Spleen (tissue), 11 donors: ENCODE results near the gene WDR48. TPM values are rescaled to one million over a fixed set of nuclear protein-coding genes. Genes with fewer than 3 reads are reported as not detected.

Source experiments
- DNase-seq: peaks from one replicate; pipeline ENCODE4 v3.0.0-alpha.2; 2020
- H3K27ac ChIP-seq, 8 donors: fragments of 200-600 bp; sonication (generic) in 7 of 8; 1 replicate in 4 of 8; 2 replicates in 4 of 8; pipeline versions ENCODE4 v1.5.0 to v1.8.0; 2016 to 2021; ENCODE audit warnings: inconsistent platforms in 4 of 8, mild to moderate bottlenecking in 4 of 8, moderate library complexity in 1 of 8
- H3K27me3 ChIP-seq, 7 donors: fragments of 200-600 bp; sonication (generic) in 6 of 7; replicated peaks in 1 of 7; 1 replicate in 4 of 7; 2 replicates in 3 of 7; pipeline versions ENCODE4 v1.5.0 to v1.8.0; 2016 to 2021; ENCODE audit warnings: inconsistent platforms in 3 of 7, mild to moderate bottlenecking in 1 of 7
- H3K36me3 ChIP-seq, 6 donors: fragments of 200-600 bp; sonication (generic) in 5 of 6; 1 replicate in 4 of 6; 2 replicates in 2 of 6; pipeline versions ENCODE4 v1.5.0 to v1.8.0; 2016 to 2021; ENCODE audit warnings: inconsistent platforms in 2 of 6
- H3K4me1 ChIP-seq, 6 donors: fragments of 200-600 bp; sonication (generic) in 5 of 6; 1 replicate in 3 of 6; 2 replicates in 3 of 6; pipeline versions ENCODE4 v1.5.0 to v1.8.0; 2016 to 2021; ENCODE audit warnings: inconsistent platforms in 3 of 6
- H3K4me3 ChIP-seq, 8 donors: fragments of 200-600 bp; sonication (generic) in 7 of 8; 1 replicate in 4 of 8; 2 replicates in 4 of 8; pipeline versions ENCODE4 v1.5.0 to v1.8.0; 2016 to 2021; ENCODE audit warnings: inconsistent platforms in 4 of 8, mild to moderate bottlenecking in 4 of 8, moderate library complexity in 2 of 8
- H3K9me3 ChIP-seq, 8 donors: fragments of 200-600 bp; sonication (generic) in 7 of 8; 1 replicate in 4 of 8; 2 replicates in 4 of 8; pipeline versions ENCODE4 v1.5.0 to v1.8.0; 2016 to 2021; ENCODE audit warnings: inconsistent platforms in 4 of 8
- CTCF ChIP-seq, 11 experiments: fragments of 200-600 bp in 7 of 11; fragments of 450-650 bp in 4 of 11; sonication (generic) in 4 of 11; IDR thresholded peaks in 8 of 11; conservative IDR thresholded peaks in 3 of 11; 1 replicate in 7 of 11; 2 replicates in 4 of 11; pipeline versions ENCODE4 v1.4.0 to v1.8.0; 2016 to 2021; ENCODE audit warnings: antibody characterized with exemption in 11 of 11, inconsistent platforms in 4 of 11, mild to moderate bottlenecking in 1 of 11
- POLR2A ChIP-seq, 3 donors: fragments of 450-650 bp; IDR thresholded peaks; one replicate each; pipeline ENCODE4 v1.5.1; 2017; ENCODE audit warnings: antibody characterized with exemption in 3 of 3, mild to moderate bottlenecking in 1 of 3
- POLR2AphosphoS5 ChIP-seq, 3 donors: sonication (generic); formaldehyde crosslinking; IDR thresholded peaks; one replicate each; pipeline ENCODE4 v1.5.1; 2017; ENCODE audit warnings: antibody characterized with exemption in 3 of 3
- WGBS, 5 donors: extraction: QIAGEN DNeasy Blood & Tissue Kit in 3 of 5; methylation state at CpG; one replicate each; pipeline versions ENCODE4 v1.1.5 to v1.1.7; 2013 to 2018; 5-methylcytosine and 5-hydroxymethylcytosine counted together
- intact Hi-C: fragments of 100-400 bp; cut with DNase I; formaldehyde crosslinking; loops from one replicate; pipeline ENCODE4 v1.15.0; 2023; ENCODE audit warnings: low total_unique reads
- polyA plus RNA-seq, 3 donors: library from polyadenylated mRNA; stranded (reverse); fragments of 200-250 nt; gene quantifications; one replicate each; pipeline ENCODE4 v1.2.1, GENCODE V29; 2013
- total RNA-seq, 7 donors: library from RNA; depleted of rRNA in 3 of 7; stranded (reverse); fragments of >200 nt in 3 of 7; fragmentation: NEBNext Ultra II Directional in 4 of 7; extraction: Animal tissue kit (Norgen Biotek cat#: 25700) in 4 of 7; gene quantifications; one replicate each; pipeline versions ENCODE4 v1.1.0 to v1.2.1, GENCODE V29; 2016 to 2021
- donor health status: healthy with polysubstance abuse.
- donor health status: DM: no; HTN: no; CAD: no; lungs with moderate emphysema.
- donor health status: DM: no; HTN: no; CAD: no.
- donor health status: Bipolar disorder and iron deficiency.
- donor health status: healthy.
- donor health status: DM: no; HTN: no; CAD: no.
- donor health status: DM: yes; HTN: yes; CAD: no.

WDR48 gene
- total and polyA plus RNA-seq, 10 donors, result 11.1 to 45.0 (median 35.3) TPM

GRCh38 chr3:39106851-39107387, 55.1 kb downstream of the WDR48 start:
- WGBS, 5 donors, result 0 to 1% (median 1%) methylated on average over 36 to 55 of the region's 55 CpGs
- H3K36me3 ChIP-seq, result peaks cover 0 to 35% (median 0%) of the 10 kb centered on the region in 6 donors
- DNase-seq, result no peak
- H3K27ac ChIP-seq, result peak overlapping the region; percentile 82 to 94 (median 92)
- no peaks in the 10 kb centered on the region for H3K27me3 ChIP-seq
- TF ChIP-seq POLR2A (IDR thresholded peaks at IDR 0.05), result peak in 1 of 3 donors; percentile 14
- no peak for TF ChIP-seq CTCF (IDR thresholded peaks at IDR 0.05 in 8 of 11, conservative IDR thresholded peaks at IDR 0.05 in 3 of 11)
- TF ChIP-seq POLR2AphosphoS5 (IDR thresholded peaks at IDR 0.05), result no peak
- no peaks in the 10 kb centered on the region for H3K9me3 ChIP-seq
- intact Hi-C loops, result loop anchor here (10.0 kb wide), 1 partner anchor 188 kb away; no protein-coding TSS in a partner anchor
- peaks cover 12 to 72% (median 55%) of the 10 kb centered on the region in 6 donors for H3K4me1 ChIP-seq
- peak overlapping the region; percentile 74 to 97 (median 84) for H3K4me3 ChIP-seq

- Histone ChIP-seq H3K9me3 (no peaks in the 10 kb centered on the region), H3K27me3 (no peaks in the 10 kb centered on the region), H3K27ac (peak within 1 kb of the TSS; percentile 82 to 94 (median 92)), H3K4me3 (peak within 1 kb of the TSS; percentile 74 to 97 (median 84)), H3K4me1 (peaks cover 12 to 65% (median 52%) of the 10 kb centered on the region in 6 donors), H3K36me3 (peaks cover 0 to 35% (median 0%) of the 10 kb centered on the region in 6 donors)
- 0 to 1% (median 1%) methylated on average over 18 to 74 of the region's 74 CpGs for WGBS, 5 donors
- DNase-seq, result peak; percentile 96
- intact Hi-C loops, result loop anchor here (10.0 kb wide), 1 partner anchor 187 kb away; no protein-coding TSS in a partner anchor
- TF ChIP-seq POLR2AphosphoS5 (IDR thresholded peaks at IDR 0.05) (peak; percentile 88 to 92 (median 91)), CTCF (IDR thresholded peaks at IDR 0.05 in 8 of 11, conservative IDR thresholded peaks at IDR 0.05 in 3 of 11) (peak in 2 of 11 experiments; percentile 7 to 31), POLR2A (IDR thresholded peaks at IDR 0.05) (no peak)
Measured at GRCh38 chr3:39107388-39108199, 55.8 kb downstream of the WDR48 start, which contains the start of the genes GORASP1 and TTC21A. GORASP1 (minus strand) TSS chr3:39107627; CDS start chr3:39107541, 86 bp downstream. TTC21A (plus strand) TSS chr3:39107680; CDS start chr3:39107838, 158 bp downstream.

- WGBS, 5 donors, result 11 to 29% (median 24%) methylated on average over 2 of the region's 2 CpGs
- intact Hi-C loops, result loop anchor here (10.0 kb wide), 1 partner anchor 187 kb away; no protein-coding TSS in a partner anchor
- TF ChIP-seq POLR2A (IDR thresholded peaks at IDR 0.05) (peak in 1 of 3 donors; percentile 36), POLR2AphosphoS5 (IDR thresholded peaks at IDR 0.05) (peak in 2 of 3 donors; percentile 32 to 87), CTCF (IDR thresholded peaks at IDR 0.05 in 8 of 11, conservative IDR thresholded peaks at IDR 0.05 in 3 of 11) (no peak)
- H3K4me3 ChIP-seq, result peak overlapping the region; percentile 74 to 97 (median 84)
- no peaks in the 10 kb centered on the region for H3K9me3 ChIP-seq
- H3K4me1 ChIP-seq, result peaks cover 12 to 58% (median 49%) of the 10 kb centered on the region in 6 donors
- no peak for DNase-seq
- peak overlapping the region; percentile 82 to 94 (median 92) for H3K27ac ChIP-seq
- H3K27me3 ChIP-seq, result no peaks in the 10 kb centered on the region
- H3K36me3 ChIP-seq, result peaks cover 0 to 29% (median 0%) of the 10 kb centered on the region in 6 donors
Measured at GRCh38 chr3:39108200-39108710, 56.4 kb downstream of the WDR48 start.
